C4-2B (cell line): ENCODE results near the gene CTCFL.

Source experiments
- H3K27ac ChIP-seq: fragments of 450-650 bp; 2 replicates; pipeline ENCODE4 v1.5.1; 2017
- ZFX ChIP-seq: fragments of 450-650 bp; IDR thresholded peaks from 2 replicates; pipeline ENCODE4 v1.6.1; 2017
- TF ChIP-seq, protein P1 (sequence below): fragments of 450-650 bp; conservative IDR thresholded peaks from 2 replicates; pipeline ENCODE4 v1.5.1; 2017; ENCODE audit warnings: mild to moderate bottlenecking

Gene CTCFL

DNA sequence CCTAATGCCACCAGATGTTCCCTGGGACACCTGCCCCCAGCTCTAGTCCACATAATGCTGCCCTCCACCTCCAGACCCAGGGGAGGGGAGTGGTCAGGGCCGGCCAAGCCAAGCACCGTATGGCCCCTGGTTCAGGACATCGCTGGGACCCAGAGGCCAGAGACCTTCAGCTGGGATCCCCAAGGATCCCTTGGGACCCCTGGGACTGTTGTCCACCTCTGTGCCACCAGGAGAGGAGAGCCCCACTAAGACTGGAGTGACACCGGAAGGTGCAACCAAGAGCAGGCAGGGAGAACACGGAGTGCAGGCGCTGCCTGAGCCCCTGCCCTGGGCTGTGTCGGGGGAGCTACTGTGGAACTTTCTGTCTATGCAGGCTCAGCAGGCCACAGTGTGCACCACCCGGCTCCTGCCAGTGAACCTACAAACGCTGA, 43.6 kb downstream of the CTCFL start:
- TF ChIP-seq ZFX, result no peak
- TF ChIP-seq, protein P1, sequence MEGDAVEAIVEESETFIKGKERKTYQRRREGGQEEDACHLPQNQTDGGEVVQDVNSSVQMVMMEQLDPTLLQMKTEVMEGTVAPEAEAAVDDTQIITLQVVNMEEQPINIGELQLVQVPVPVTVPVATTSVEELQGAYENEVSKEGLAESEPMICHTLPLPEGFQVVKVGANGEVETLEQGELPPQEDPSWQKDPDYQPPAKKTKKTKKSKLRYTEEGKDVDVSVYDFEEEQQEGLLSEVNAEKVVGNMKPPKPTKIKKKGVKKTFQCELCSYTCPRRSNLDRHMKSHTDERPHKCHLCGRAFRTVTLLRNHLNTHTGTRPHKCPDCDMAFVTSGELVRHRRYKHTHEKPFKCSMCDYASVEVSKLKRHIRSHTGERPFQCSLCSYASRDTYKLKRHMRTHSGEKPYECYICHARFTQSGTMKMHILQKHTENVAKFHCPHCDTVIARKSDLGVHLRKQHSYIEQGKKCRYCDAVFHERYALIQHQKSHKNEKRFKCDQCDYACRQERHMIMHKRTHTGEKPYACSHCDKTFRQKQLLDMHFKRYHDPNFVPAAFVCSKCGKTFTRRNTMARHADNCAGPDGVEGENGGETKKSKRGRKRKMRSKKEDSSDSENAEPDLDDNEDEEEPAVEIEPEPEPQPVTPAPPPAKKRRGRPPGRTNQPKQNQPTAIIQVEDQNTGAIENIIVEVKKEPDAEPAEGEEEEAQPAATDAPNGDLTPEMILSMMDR, result no peak
- no peak overlapping the region for H3K27ac ChIP-seq

- no peak overlapping the region for H3K27ac ChIP-seq
These were observed 44.3 kb downstream of the CTCFL start for GRCh38 chr20:57480444-57481160.

DNA sequence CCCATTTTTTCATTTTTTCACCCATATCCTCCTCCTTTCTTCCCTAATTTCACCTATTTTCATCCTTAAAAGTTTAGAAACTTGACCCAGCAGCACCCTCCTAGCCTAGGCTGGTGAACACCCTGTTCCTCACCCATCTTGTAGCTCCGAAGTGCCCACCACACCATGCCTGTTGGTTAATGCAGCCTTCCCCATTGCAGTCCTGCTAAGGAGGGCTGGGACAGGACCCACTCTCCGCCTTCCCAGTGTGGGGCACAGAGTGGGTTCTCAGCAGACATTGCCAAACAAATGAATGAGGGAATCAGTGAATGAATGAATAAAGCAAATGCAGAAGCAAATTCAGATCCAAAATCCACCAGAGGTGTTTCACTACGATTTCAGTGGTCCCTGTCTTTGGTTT, 45.7 kb downstream of the CTCFL start:
- TF ChIP-seq ZFX, result no peak
- TF ChIP-seq, protein P1, result no peak
- no peak overlapping the region for H3K27ac ChIP-seq

More at GRCh38 chr20:57480444-57481160, 44.3 kb downstream of the CTCFL start:
- TF ChIP-seq ZFX, result no peak
- TF ChIP-seq, protein P1, result no peak

- TF ChIP-seq ZFX, result no peak
- TF ChIP-seq, protein P1, result no peak
- H3K27ac ChIP-seq, result no peak overlapping the region
These were observed 46.8 kb downstream of the CTCFL start for GRCh38 chr20:57478176-57478575.

DNA sequence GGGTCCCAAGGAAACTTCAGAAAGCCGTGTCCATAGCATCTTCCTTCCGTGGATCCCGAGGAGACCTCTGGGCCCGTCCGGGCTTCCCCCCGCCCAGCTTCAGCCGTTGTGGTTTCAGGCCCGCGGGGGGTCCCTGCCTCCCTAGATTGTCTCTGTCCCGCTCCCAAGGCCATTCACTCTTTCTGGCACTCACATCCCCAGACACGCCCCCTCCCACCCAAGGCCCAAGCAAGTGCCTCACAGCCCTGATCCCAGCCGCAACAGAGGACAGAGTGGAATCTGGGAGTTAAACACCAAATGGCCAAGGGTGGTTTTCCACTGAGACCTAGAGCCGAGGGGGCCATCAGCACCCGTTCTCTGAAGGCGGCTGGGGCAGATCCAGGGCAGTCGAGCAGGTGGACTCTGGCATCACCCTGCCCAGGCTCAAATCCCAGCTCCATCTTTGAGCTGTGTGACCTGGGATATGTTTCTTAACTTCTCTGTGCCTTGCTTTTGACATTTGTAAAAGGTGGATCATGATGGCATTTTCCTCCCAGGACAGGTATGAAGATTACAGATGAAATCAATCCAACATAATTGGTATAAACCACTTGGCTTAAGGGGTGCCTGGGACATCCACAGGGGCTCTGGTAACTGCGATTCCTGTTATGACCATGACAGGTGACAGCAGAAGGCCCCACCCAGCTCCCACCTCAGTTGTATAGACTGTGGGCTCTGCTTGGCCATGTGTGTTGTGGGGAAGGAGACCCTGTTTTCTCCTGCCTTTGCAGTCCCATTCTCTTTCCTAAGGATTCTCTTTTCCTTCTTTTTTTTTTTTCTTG, 48.1 kb downstream of the CTCFL start:
- H3K27ac ChIP-seq, result no peak overlapping the region
- TF ChIP-seq, protein P1, result no peak
- no peak for TF ChIP-seq ZFX

DNA sequence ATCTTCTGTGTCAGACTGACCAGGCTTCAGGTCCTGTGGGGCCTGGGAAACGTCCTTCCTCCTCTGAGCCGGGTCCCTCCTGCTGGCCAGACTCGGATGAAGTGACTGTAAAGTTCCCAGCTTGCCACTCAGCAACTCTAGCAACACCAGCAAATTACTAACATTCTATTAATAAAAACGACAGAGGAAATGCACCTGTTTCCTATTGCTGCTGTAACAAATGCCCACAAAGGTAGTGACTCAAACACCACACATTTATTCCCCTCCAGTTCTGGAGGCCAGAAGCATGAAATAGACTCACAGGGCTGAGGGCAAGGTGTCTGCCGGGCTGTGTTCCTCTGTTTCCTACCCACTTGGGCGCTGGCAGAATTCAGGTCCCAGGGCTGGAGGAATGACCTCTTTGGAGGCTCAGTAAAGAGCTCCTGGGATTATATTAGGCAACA, 48.8 kb downstream of the CTCFL start:
- TF ChIP-seq ZFX, result no peak
- TF ChIP-seq, protein P1, result no peak
- H3K27ac ChIP-seq, result no peak overlapping the region

DNA sequence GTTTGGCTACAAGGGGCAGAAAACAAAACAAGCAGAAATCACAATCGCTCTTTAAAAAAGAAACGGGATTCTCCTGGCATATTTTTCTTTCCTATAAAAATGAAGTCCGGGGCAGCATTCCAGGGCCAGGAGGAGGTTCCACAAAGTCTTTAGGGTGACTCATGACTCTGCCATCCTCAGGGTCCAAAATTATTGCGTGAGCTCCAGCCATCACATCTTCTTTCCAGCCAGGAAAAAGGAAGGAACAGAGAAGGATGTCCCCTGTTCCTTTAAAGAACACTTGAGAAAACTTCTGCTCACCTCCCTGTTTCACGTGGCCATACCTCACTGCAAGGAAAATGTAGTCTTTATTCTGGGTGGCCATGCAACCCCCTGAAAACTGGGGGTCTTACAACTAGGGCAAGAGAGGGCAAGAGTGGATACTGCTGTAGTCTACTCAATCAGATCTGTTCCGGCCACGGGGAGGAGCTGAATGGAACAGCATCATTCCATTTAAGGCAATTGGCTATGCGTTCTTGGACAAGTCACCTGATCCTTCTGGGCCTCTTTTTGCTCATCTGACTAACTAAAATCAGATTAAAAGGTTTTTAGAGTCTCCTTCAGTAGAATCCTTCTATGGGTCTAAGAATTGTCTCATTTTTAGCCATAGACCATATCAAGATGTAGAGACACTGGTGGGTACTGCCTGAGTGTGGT, 49.4 kb downstream of the CTCFL start:
- no peak overlapping the region for H3K27ac ChIP-seq

More for the DNA sequence above, 49.4 kb downstream of the CTCFL start:
- TF ChIP-seq, protein P1, result no peak
- no peak for TF ChIP-seq ZFX
